Measurements from ENCODE around the gene AACS. TPM values are rescaled to one million over a fixed set of nuclear protein-coding genes. Genes with fewer than 3 reads are reported as not detected.

AACS gene
- total and polyA plus RNA-seq, 2 of the 8 experiments (the other 6 are each of a cell fraction or from before 2014, with no cell fraction given) = 51.9 to 52.4 TPM

DNA sequence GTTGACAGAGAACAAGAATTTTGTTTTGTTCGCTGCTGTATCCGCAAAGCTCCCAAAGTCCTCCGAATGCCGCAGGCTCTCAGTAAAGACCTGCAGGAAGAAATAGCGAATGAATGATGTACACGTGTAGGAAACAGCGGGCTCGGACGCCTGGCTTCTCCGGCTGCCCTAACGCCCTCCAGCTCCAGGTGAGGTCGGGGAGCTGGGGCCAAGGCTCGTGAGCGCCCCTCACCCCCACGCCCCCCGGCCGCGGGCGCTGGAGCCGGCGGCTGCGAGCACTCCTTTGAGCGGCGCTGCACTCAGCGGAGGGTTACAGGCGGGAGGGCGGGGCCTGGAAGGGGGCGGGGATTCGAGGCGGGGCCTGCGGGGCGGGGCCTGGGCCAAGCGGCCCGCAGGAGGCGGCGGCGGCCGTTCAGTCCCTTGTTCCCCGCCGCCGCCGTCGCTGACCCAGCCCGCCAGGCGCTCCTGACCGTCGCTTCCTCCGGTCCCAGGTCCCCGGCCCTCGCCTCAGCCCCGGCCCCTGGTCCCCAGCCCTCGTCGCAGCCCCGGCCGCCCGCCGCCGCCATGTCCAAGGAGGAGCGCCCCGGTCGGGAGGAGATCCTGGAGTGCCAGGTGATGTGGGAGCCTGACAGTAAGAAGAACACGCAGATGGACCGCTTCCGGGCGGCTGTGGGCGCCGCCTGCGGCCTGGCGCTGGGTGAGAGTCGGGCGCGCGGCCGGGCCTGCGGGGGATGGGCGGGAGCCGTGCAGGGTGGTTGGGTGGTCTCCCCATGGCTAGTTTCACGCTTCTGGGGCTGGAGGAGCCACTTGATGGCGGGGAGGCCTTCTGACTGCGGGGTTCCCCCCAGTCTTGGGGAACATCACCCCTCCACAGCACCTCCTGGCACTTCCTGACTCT lies at the start of gene AACS (continued):
- no peak for TF ChIP-seq POU5F1 (IDR thresholded peaks at IDR 0.05; ENCODE audit: low read depth, low read length)
- TF ChIP-seq, protein P1, sequence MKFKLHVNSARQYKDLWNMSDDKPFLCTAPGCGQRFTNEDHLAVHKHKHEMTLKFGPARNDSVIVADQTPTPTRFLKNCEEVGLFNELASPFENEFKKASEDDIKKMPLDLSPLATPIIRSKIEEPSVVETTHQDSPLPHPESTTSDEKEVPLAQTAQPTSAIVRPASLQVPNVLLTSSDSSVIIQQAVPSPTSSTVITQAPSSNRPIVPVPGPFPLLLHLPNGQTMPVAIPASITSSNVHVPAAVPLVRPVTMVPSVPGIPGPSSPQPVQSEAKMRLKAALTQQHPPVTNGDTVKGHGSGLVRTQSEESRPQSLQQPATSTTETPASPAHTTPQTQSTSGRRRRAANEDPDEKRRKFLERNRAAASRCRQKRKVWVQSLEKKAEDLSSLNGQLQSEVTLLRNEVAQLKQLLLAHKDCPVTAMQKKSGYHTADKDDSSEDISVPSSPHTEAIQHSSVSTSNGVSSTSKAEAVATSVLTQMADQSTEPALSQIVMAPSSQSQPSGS (IDR thresholded peaks at IDR 0.05; ENCODE audit: low read length) = no peak
- TF ChIP-seq, protein P2, sequence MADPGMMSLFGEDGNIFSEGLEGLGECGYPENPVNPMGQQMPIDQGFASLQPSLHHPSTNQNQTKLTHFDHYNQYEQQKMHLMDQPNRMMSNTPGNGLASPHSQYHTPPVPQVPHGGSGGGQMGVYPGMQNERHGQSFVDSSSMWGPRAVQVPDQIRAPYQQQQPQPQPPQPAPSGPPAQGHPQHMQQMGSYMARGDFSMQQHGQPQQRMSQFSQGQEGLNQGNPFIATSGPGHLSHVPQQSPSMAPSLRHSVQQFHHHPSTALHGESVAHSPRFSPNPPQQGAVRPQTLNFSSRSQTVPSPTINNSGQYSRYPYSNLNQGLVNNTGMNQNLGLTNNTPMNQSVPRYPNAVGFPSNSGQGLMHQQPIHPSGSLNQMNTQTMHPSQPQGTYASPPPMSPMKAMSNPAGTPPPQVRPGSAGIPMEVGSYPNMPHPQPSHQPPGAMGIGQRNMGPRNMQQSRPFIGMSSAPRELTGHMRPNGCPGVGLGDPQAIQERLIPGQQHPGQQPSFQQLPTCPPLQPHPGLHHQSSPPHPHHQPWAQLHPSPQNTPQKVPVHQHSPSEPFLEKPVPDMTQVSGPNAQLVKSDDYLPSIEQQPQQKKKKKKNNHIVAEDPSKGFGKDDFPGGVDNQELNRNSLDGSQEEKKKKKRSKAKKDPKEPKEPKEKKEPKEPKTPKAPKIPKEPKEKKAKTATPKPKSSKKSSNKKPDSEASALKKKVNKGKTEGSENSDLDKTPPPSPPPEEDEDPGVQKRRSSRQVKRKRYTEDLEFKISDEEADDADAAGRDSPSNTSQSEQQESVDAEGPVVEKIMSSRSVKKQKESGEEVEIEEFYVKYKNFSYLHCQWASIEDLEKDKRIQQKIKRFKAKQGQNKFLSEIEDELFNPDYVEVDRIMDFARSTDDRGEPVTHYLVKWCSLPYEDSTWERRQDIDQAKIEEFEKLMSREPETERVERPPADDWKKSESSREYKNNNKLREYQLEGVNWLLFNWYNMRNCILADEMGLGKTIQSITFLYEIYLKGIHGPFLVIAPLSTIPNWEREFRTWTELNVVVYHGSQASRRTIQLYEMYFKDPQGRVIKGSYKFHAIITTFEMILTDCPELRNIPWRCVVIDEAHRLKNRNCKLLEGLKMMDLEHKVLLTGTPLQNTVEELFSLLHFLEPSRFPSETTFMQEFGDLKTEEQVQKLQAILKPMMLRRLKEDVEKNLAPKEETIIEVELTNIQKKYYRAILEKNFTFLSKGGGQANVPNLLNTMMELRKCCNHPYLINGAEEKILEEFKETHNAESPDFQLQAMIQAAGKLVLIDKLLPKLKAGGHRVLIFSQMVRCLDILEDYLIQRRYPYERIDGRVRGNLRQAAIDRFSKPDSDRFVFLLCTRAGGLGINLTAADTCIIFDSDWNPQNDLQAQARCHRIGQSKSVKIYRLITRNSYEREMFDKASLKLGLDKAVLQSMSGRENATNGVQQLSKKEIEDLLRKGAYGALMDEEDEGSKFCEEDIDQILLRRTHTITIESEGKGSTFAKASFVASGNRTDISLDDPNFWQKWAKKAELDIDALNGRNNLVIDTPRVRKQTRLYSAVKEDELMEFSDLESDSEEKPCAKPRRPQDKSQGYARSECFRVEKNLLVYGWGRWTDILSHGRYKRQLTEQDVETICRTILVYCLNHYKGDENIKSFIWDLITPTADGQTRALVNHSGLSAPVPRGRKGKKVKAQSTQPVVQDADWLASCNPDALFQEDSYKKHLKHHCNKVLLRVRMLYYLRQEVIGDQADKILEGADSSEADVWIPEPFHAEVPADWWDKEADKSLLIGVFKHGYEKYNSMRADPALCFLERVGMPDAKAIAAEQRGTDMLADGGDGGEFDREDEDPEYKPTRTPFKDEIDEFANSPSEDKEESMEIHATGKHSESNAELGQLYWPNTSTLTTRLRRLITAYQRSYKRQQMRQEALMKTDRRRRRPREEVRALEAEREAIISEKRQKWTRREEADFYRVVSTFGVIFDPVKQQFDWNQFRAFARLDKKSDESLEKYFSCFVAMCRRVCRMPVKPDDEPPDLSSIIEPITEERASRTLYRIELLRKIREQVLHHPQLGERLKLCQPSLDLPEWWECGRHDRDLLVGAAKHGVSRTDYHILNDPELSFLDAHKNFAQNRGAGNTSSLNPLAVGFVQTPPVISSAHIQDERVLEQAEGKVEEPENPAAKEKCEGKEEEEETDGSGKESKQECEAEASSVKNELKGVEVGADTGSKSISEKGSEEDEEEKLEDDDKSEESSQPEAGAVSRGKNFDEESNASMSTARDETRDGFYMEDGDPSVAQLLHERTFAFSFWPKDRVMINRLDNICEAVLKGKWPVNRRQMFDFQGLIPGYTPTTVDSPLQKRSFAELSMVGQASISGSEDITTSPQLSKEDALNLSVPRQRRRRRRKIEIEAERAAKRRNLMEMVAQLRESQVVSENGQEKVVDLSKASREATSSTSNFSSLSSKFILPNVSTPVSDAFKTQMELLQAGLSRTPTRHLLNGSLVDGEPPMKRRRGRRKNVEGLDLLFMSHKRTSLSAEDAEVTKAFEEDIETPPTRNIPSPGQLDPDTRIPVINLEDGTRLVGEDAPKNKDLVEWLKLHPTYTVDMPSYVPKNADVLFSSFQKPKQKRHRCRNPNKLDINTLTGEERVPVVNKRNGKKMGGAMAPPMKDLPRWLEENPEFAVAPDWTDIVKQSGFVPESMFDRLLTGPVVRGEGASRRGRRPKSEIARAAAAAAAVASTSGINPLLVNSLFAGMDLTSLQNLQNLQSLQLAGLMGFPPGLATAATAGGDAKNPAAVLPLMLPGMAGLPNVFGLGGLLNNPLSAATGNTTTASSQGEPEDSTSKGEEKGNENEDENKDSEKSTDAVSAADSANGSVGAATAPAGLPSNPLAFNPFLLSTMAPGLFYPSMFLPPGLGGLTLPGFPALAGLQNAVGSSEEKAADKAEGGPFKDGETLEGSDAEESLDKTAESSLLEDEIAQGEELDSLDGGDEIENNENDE (IDR thresholded peaks at IDR 0.05; ENCODE audit: insufficient replicate concordance, low read length) = no peak
- no peak for TF ChIP-seq GABPA (IDR thresholded peaks at IDR 0.05; ENCODE audit: borderline replicate concordance, insufficient read depth, low read length)
- TF ChIP-seq SIN3A (conservative IDR thresholded peaks at IDR 0.05 in 1 of 2, IDR thresholded peaks at IDR 0.05 in 1 of 2; ENCODE audit: low read depth in 1 of 2, low read length in 2 of 2) = peak in 1 of 2 experiments; percentile 15; a peak in 2 of 4 replicates
- TF ChIP-seq TCF12 (IDR thresholded peaks at IDR 0.05; ENCODE audit: low read depth, low read length) = 0 out of 2 replicates have a peak, but pooled peaks have one; percentile 71
- peak; percentile 64 for TF ChIP-seq PHF8 (conservative IDR thresholded peaks at IDR 0.05; ENCODE audit: low read depth, low read length)

Data from H1 (cell line).